Esophagus (tissue), 2 donors: ENCODE data around the gene INAVA. TPM values are rescaled to one million over a fixed set of nuclear protein-coding genes. Genes with fewer than 3 reads are reported as not detected.
A peak's percentile ranks its signal among the peaks of the same experiment; 100 is the strongest.

Experiments
- H3K27ac ChIP-seq, 2 donors: one replicate each; pipeline ENCODE4 v1.5.1; 2013; ENCODE audit warnings: low read depth in 2 of 2, mild to moderate bottlenecking in 2 of 2, inconsistent platforms in 1 of 2, low read length in 1 of 2, moderate library complexity in 1 of 2
- H3K27me3 ChIP-seq, 2 donors: one replicate each; pipeline ENCODE4 v1.6.1; 2013; ENCODE audit warnings: low read length in 2 of 2, control low read depth in 1 of 2, mild to moderate bottlenecking in 1 of 2; ENCODE audit not compliant: insufficient read depth in 2 of 2, control insufficient read depth in 1 of 2
- H3K36me3 ChIP-seq, 2 donors: one replicate each; pipeline ENCODE4 v1.6.1; 2013; ENCODE audit warnings: low read length in 1 of 2; ENCODE audit not compliant: control insufficient read depth in 2 of 2, insufficient read depth in 2 of 2
- H3K4me1 ChIP-seq, 2 donors: one replicate each; pipeline ENCODE4 v1.6.1; 2013; ENCODE audit warnings: low read length in 1 of 2; ENCODE audit not compliant: control insufficient read depth in 2 of 2, insufficient read depth in 2 of 2
- H3K4me3 ChIP-seq, 2 donors: one replicate each; pipeline ENCODE4 v1.5.1; 2013; ENCODE audit warnings: low read length in 2 of 2, mild to moderate bottlenecking in 2 of 2, low read depth in 1 of 2, moderate library complexity in 1 of 2
- H3K9me3 ChIP-seq, 2 donors: one replicate each; pipeline ENCODE4 v1.6.1; 2013; ENCODE audit warnings: mild to moderate bottlenecking in 2 of 2, low read depth in 1 of 2, low read length in 1 of 2, moderate library complexity in 1 of 2; ENCODE audit not compliant: control insufficient read depth in 2 of 2, insufficient read depth in 1 of 2
- WGBS, 2 donors: extraction: QIAGEN DNeasy Blood & Tissue Kit; methylation state at CpG; one replicate each; pipeline ENCODE4 v1.1.7; 2013; 5-methylcytosine and 5-hydroxymethylcytosine counted together
- polyA plus RNA-seq, 2 donors: library from polyadenylated mRNA; stranded (reverse); fragments of 200-250 nt; gene quantifications; one replicate each; pipeline ENCODE4 v1.2.3, GENCODE V29; 2013
- donor health status: healthy with polysubstance abuse.
- donor health status: Bipolar disorder and iron deficiency.

INAVA gene
- polyA plus RNA-seq = 10 to 100 TPM; 39.4 to 41.9 TPM

DNA sequence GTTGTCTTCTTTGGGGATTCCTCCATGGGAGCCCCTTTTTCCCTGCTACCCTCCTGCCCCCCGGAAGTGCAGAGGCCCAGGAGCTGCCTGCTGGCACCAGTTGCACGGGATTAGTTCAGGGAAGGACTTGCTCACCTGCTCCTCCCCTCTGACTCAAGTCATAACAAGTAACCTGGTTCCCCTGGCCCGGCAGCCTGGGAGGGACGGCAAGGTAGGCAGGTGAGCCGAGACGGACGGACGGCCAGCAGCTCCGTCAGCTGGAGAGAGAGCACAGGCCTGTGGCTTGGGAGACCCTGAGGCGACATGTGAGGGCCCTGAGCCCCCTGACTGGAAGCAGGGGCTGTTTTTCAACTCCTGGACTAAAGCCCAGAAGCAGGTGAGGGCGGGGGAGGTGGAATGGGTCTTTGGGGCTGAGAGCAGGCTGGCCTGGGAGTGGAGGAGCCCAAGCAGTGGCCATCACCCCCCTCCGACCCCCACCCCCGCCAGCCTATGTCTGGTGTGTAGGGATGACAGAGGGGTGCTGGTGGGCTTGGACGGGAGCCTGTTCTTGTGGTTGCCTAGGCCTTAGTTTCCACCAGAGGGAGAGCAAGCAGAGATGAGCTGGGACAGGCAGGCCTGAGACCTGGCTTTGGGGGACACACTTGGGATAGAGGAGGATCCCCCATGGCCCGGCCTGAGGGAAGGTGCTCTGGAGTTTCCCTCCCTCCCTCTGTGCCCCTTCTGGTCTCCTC is at the start of gene INAVA:
Gene INAVA, plus strand, starts transcription at position 189 of the 731 bp plus-strand sequence. CDS start 3,501 bp downstream, outside the sequence.
- Histone ChIP-seq H3K4me3 (peak within 1 kb of the TSS; percentile 67 to 85), H3K27ac (peak within 1 kb of the TSS; percentile 91 to 94), H3K9me3 (no peaks in the 10 kb centered on the region), H3K36me3 (peaks cover 3 to 14% of the 10 kb centered on the region in 2 donors), H3K27me3 (no peaks in the 10 kb centered on the region), H3K4me1 (peaks cover 18 to 25% of the 10 kb centered on the region in 2 donors)
- 58 to 64% methylated on average over 15 of the region's 15 CpGs for WGBS, 2 donors

GRCh38 chr1:200845360-200845759 is 49.3 kb upstream of the INAVA start:
- WGBS, 2 donors = 96 to 98% methylated on average over 4 of the region's 4 CpGs
- Histone ChIP-seq H3K36me3 (peaks cover 3 to 11% of the 10 kb centered on the region in 2 donors), H3K27ac (no peak overlapping the region), H3K4me1 (no peaks in the 10 kb centered on the region), H3K9me3 (no peaks in the 10 kb centered on the region), H3K27me3 (no peaks in the 10 kb centered on the region), H3K4me3 (no peak overlapping the region)

DNA sequence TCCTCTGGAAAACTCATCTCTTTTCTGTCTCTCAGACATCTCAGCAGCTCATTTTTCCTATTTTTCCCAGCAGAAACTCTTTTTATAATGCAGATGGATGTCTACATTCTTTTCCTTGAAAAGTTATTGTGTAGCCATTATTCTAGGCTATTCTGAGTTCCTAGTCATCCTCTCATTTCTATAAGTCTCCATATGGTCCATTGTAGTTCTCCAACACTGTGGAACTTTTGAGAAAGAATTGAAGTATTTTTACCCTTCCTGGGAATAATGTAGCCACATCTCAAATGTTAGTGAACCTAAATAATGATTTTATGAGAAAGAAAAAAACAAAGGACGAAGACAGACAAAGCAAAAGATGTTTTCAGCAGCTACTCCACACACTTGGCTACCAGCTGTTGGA is 48.3 kb upstream of the INAVA start:
- H3K36me3 ChIP-seq = peaks cover 3 to 11% of the 10 kb centered on the region in 2 donors
- H3K27me3 ChIP-seq = no peaks in the 10 kb centered on the region
- H3K4me3 ChIP-seq = no peak overlapping the region
- H3K27ac ChIP-seq = no peak overlapping the region
- H3K4me1 ChIP-seq = no peaks in the 10 kb centered on the region
- WGBS, 2 donors = 91 to 94% methylated on average over 1 of the region's 1 CpG
- no peaks in the 10 kb centered on the region for H3K9me3 ChIP-seq

GRCh38 chr1:200849430-200849829 is 45.3 kb upstream of the INAVA start:
- WGBS, 2 donors = 86 to 93% methylated on average over 6 of the region's 6 CpGs
- no peak overlapping the region for H3K27ac ChIP-seq
- no peak overlapping the region for H3K4me3 ChIP-seq
- H3K27me3 ChIP-seq = no peaks in the 10 kb centered on the region
- no peaks in the 10 kb centered on the region for H3K4me1 ChIP-seq
- peaks cover 3 to 11% of the 10 kb centered on the region in 2 donors for H3K36me3 ChIP-seq
- no peaks in the 10 kb centered on the region for H3K9me3 ChIP-seq

DNA sequence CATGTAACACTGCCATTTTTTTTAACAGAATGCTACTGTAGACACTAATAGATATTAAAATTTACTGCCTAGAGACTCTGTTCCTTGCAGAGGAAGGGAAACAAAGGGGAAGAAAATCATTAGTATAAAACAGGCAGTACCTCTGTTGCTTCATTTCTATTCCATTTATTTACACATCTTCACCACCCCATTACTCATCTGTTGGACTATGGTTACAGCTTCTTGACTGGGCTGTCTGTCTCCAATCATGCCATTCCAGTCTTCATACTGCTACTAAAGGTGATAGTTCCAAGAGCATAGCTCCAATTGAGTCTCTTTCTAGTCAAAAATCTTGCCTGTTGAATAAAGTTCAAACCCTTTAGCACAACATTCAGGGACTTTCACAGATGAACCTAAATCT is 44.1 kb upstream of the INAVA start:
- Histone ChIP-seq H3K9me3 (no peaks in the 10 kb centered on the region), H3K36me3 (peaks cover 0 to 11% of the 10 kb centered on the region in 2 donors), H3K27me3 (no peaks in the 10 kb centered on the region), H3K27ac (no peak overlapping the region), H3K4me1 (no peaks in the 10 kb centered on the region), H3K4me3 (no peak overlapping the region)

- Histone ChIP-seq H3K9me3 (no peaks in the 10 kb centered on the region), H3K27me3 (no peaks in the 10 kb centered on the region), H3K4me1 (no peaks in the 10 kb centered on the region), H3K36me3 (peaks cover 0 to 3% of the 10 kb centered on the region in 2 donors), H3K4me3 (no peak overlapping the region), H3K27ac (no peak overlapping the region)
- 77 to 80% methylated on average over 2 of the region's 2 CpGs for WGBS, 2 donors
Observed at GRCh38 chr1:200856716-200857357, 37.9 kb upstream of the INAVA start.

GRCh38 chr1:200857804-200858203 is 36.9 kb upstream of the INAVA start:
- no peaks in the 10 kb centered on the region for H3K9me3 ChIP-seq
- peaks cover 0 to 3% of the 10 kb centered on the region in 2 donors for H3K36me3 ChIP-seq
- 74 to 79% methylated on average over 1 of the region's 1 CpG for WGBS, 2 donors
- no peaks in the 10 kb centered on the region for H3K27me3 ChIP-seq
- no peak overlapping the region for H3K4me3 ChIP-seq
- H3K27ac ChIP-seq = no peak overlapping the region
- H3K4me1 ChIP-seq = no peaks in the 10 kb centered on the region

- Histone ChIP-seq H3K9me3 (no peaks in the 10 kb centered on the region), H3K4me3 (no peak overlapping the region), H3K27ac (no peak overlapping the region), H3K36me3 (no peaks in the 10 kb centered on the region), H3K4me1 (no peaks in the 10 kb centered on the region), H3K27me3 (no peaks in the 10 kb centered on the region)
- 82 to 83% methylated on average over 2 of the region's 2 CpGs for WGBS, 2 donors
Observed at GRCh38 chr1:200861937-200862647, 32.6 kb upstream of the INAVA start.

GRCh38 chr1:200862713-200863415 is 31.8 kb upstream of the INAVA start:
- Histone ChIP-seq H3K4me1 (no peaks in the 10 kb centered on the region), H3K36me3 (no peaks in the 10 kb centered on the region), H3K4me3 (no peak overlapping the region), H3K27ac (peak overlapping the region in 1 of 2 donors; percentile 55), H3K27me3 (no peaks in the 10 kb centered on the region), H3K9me3 (no peaks in the 10 kb centered on the region)
- 78 to 84% methylated on average over 9 of the region's 9 CpGs for WGBS, 2 donors
